ENCODE results near the gene ACTR1A.

DNA sequence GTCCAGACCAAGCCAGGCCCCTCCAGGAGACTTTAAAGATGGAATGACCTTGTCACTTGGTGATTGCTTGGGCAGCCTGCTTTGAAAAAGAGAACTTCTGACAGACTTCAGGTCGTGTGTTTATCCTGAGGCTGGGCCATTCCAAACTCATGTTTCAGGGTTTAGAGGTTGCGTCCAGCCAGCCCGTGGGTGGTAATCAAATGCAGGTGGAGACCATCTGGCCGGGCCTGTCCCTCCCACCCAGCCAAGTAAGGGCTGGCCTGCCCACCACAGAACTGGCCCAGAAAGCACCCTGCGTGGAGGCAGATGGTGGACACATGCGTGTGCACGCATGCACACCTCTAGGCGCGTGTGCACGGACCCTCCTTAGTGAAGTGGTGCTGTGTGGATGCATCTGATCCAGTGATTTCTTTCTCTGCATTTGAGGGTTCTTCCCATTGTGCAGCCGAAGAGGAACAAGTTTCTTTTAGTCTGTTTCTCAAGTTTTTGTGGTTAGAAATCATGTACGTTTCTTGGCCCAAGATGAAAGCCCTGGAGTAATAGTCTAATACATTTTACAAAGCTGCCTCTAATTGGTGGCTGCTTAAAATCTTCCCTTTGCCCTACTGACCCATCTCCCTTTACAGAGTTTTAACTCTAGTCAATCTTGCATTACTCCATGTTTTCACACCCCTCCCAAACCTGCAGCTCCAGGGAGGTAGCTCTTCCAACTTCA, 44.3 kb upstream of the ACTR1A start:
- no peak for TF ChIP-seq EP300 (IDR thresholded peaks at IDR 0.05)
- TF ChIP-seq, protein P1, sequence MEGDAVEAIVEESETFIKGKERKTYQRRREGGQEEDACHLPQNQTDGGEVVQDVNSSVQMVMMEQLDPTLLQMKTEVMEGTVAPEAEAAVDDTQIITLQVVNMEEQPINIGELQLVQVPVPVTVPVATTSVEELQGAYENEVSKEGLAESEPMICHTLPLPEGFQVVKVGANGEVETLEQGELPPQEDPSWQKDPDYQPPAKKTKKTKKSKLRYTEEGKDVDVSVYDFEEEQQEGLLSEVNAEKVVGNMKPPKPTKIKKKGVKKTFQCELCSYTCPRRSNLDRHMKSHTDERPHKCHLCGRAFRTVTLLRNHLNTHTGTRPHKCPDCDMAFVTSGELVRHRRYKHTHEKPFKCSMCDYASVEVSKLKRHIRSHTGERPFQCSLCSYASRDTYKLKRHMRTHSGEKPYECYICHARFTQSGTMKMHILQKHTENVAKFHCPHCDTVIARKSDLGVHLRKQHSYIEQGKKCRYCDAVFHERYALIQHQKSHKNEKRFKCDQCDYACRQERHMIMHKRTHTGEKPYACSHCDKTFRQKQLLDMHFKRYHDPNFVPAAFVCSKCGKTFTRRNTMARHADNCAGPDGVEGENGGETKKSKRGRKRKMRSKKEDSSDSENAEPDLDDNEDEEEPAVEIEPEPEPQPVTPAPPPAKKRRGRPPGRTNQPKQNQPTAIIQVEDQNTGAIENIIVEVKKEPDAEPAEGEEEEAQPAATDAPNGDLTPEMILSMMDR (IDR thresholded peaks at IDR 0.05) = no peak
